HS-27A (cell line): ENCODE data around the gene OSTM1.
"Not testable (repeated sequence)": the region's sequence is repeated elsewhere in the genome, so short reads cannot be mapped to it uniquely, and the experiment has no call there.

Experiments
- DNase-seq: peaks from one replicate; pipeline ENCODE4 v3.0.0-alpha.2; 2012; ENCODE audit warnings: low read depth, missing footprints

The OSTM1 gene

DNA sequence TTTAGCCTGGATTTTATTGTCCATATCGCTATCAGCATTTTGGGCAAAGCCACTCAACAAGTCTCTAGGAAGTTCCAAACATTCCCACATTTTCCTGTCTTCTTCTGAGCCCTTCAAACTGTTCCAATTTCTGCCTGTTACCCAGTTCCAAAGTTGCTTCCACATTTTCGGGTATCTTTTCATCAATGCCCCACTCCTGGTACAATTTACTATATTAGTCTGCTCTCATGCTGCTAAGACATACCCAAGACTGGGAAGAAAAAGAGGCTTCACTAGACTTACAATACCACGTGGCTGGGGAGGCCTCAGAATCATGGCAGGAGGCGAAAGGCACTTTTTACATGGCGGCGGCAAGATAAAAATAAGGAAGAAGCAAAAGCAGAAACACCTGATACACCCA lies 58.3 kb downstream of the OSTM1 start:
- not testable (repeated sequence) for DNase-seq

DNA sequence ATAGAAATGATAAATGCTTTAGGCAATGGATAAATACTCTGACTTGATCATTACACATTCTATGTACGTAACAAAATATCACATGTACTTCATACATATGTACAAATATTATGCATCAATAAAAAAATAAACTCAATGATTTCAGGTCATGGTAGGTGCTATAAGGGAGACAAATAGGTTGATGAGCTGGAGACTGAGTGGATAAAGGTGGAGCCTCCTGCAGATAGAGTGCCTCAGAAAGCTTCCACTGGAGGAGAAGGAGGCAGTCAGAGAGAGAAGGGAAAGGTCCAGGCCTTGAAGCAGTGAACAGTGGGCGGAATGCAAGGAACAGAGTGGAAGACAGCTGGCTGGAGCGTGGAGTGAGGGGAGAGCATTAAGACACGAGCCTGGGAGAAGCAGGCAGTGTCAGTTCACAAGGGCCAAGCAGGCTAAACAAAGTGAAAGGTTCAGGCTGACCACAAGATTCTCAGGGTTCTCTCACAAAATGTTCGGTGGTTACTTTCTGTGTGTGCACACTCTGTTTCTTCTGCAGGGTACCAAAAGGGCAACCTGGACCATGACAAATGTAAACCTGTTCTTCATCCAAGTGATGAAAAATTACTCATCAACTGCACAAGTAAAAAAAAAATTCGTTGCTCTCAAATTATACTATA lies 60.6 kb downstream of the OSTM1 start:
- DNase-seq = no peak

GRCh38 chr6:108009894-108010293 lies 64.6 kb downstream of the OSTM1 start:
- DNase-seq = no peak

DNA sequence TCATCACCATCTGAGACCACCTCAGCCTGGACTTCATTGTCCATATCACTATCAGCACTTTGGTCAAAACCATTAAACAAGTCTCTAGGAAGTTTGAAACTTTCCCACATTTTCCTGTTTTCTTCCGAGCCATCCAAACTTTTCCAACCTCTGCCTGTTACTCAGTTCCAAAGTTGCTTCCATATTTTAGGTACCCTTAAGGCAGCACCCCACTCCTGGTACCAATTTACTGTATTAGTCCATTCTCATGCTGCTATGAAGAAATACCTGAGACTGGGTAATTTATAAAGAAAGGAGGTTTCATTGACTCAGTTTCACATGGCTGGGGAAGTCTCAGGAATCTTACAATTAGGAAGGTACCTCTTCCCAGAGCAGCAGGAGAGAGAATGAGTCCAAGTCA lies 65.3 kb downstream of the OSTM1 start:
- not testable (repeated sequence) for DNase-seq

- no peak for DNase-seq
These were observed 66.2 kb downstream of the OSTM1 start for GRCh38 chr6:108008363-108008762.

- DNase-seq = no peak
These were observed 68.6 kb downstream of the OSTM1 start for GRCh38 chr6:108005961-108006360.

- DNase-seq = no peak
These were observed 69.7 kb downstream of the OSTM1 start for GRCh38 chr6:108004861-108005260.

DNA sequence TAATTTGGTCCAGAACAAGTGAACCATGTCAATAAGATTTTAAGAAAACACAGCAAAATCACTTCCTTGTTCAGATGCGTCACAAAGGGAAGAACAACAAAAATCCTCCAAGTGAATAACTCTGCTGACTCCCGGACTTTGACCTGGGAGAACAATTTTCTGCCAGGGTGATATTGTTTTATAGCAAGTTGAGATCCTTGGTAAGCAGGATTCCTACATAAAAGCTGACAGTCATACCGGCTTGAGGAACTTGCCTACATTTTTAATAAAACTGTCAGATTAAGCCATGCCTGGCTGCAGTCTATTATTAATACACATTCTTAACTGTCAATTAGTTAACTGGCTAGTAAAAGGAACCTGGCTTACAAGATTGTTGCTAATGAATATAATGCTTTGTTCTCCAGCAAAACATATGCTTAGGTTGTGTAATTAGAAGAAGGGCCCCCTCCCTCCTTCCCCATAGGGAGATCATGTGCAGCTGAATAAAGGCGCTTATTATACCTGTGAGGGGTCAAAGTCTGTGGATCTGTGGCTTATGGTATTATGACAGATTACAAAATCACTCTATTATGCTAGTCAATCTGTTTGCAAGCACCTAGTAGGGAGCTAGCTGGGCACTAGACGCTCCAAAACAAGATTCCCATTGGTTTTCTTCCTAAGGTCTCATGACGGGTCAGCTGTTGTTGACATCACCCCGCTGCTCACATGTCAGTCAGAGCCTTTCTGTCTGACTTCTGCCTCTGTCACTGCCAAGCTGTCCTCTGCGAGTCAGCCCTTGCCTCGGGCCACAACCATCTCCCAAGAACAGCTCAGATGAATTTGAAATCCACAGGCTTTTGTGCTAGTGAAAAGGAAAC lies 71.9 kb downstream of the OSTM1 start:
- DNase-seq = no peak

GRCh38 chr6:108001696-108002231 lies 72.8 kb downstream of the OSTM1 start:
- DNase-seq = no peak

- not testable (repeated sequence) for DNase-seq
These were observed 74.3 kb downstream of the OSTM1 start for GRCh38 chr6:108000259-108000658.

DNA sequence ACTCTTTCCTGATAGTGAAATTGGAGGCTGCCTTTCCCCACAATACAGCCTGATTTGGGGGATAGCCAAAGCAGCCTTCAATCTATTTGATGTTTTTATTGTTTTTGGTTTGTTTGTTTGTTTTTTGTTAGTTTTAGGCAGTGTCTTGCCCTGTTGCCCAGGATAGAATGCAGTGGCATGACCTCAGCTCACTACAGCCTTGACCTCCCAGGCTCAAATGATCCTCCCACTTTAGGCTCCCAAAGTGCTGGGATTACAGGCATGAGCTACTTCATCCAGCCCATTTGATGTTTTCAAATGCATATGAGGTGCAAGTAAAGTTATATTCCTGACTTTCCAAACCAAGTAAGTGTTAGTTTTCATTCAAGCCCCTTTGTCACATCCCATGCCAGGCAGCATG lies 75.2 kb downstream of the OSTM1 start:
- DNase-seq = no peak

- no peak for DNase-seq
These were observed 82.6 kb downstream of the OSTM1 start for GRCh38 chr6:107991772-107992550.
